MM.1S (cell line): ENCODE results near the gene TFAP2E.

ENCODE experiments used
- DNase-seq: peaks from one replicate; pipeline ENCODE4 v3.0.0-alpha.2; 2015
- H2AFZ ChIP-seq: fragments of 300-600 bp; sonication (generic); 2 replicates; pipeline ENCODE4 v1.6.0; 2016; ENCODE audit warnings: antibody characterized with exemption, low read length
- H3F3A ChIP-seq: fragments of 300-600 bp; sonication (generic); 2 replicates; pipeline ENCODE4 v1.6.1; 2016; ENCODE audit warnings: mild to moderate bottlenecking, antibody characterized with exemption, low read length, moderate library complexity, mixed read lengths; ENCODE audit not compliant: insufficient read depth
- H3K27ac ChIP-seq: fragments of 300-600 bp; sonication (generic); 2 replicates; pipeline ENCODE4 v1.5.1; 2016; ENCODE audit warnings: mild to moderate bottlenecking, low read length
- H3K27me3 ChIP-seq: fragments of 300-600 bp; sonication (generic); replicated peaks from 2 replicates; pipeline ENCODE4 v1.6.0; 2016; ENCODE audit warnings: low read length; ENCODE audit not compliant: insufficient read depth
- H3K36me3 ChIP-seq: fragments of 300-600 bp; sonication (generic); replicated peaks from 2 replicates; pipeline ENCODE4 v1.6.1; 2016; ENCODE audit warnings: mild to moderate bottlenecking, low read length, mixed read lengths; ENCODE audit not compliant: insufficient read depth
- H3K4me1 ChIP-seq: fragments of 300-600 bp; sonication (generic); 2 replicates; pipeline ENCODE4 v1.6.1; 2016; ENCODE audit warnings: low read length, mixed read lengths
- H3K4me2 ChIP-seq: fragments of 300-600 bp; sonication (generic); 2 replicates; pipeline ENCODE4 v1.6.0; 2016; ENCODE audit warnings: low read depth, low read length
- H3K4me3 ChIP-seq: fragments of 300-600 bp; sonication (generic); 2 replicates; pipeline ENCODE4 v1.5.1; 2016; ENCODE audit warnings: low read length, mixed read lengths
- H3K79me2 ChIP-seq: fragments of 300-600 bp; sonication (generic); 2 replicates; pipeline ENCODE4 v1.6.1; 2016; ENCODE audit warnings: mixed run types, low read length, mixed read lengths
- H3K9ac ChIP-seq: fragments of 300-600 bp; sonication (generic); 2 replicates; pipeline ENCODE4 v1.6.1; 2016; ENCODE audit warnings: low read length, mixed read lengths
- H3K9me2 ChIP-seq: fragments of 300-600 bp; sonication (generic); replicated peaks from 2 replicates; pipeline ENCODE4 v1.6.1; 2016; ENCODE audit warnings: mild to moderate bottlenecking, low read length, mixed read lengths; ENCODE audit not compliant: insufficient read depth
- H3K9me3 ChIP-seq: fragments of 300-600 bp; sonication (generic); replicated peaks from 2 replicates; pipeline ENCODE4 v1.6.1; 2016; ENCODE audit warnings: mild to moderate bottlenecking, low read length, mixed read lengths; ENCODE audit not compliant: insufficient read depth
- H4K20me1 ChIP-seq: fragments of 300-600 bp; sonication (generic); 2 replicates; pipeline ENCODE4 v1.6.1; 2016; ENCODE audit warnings: mild to moderate bottlenecking, low read length, moderate library complexity, mixed read lengths; ENCODE audit not compliant: insufficient read depth
- EZH2 ChIP-seq: fragments of 300-600 bp; sonication (generic); optimal IDR thresholded peaks from 2 replicates; pipeline ENCODE3; 2017; ENCODE audit warnings: low read depth, mild to moderate bottlenecking, antibody characterized with exemption, low read length, mixed read lengths
- EZH2phosphoT487 ChIP-seq: fragments of 300-600 bp; sonication (generic); IDR thresholded peaks from 2 replicates; pipeline ENCODE4 v1.6.1; 2018; ENCODE audit warnings: antibody characterized with exemption, low read length
- TF ChIP-seq, protein P1 (sequence below): fragments of 300-600 bp; sonication (generic); IDR thresholded peaks from 2 replicates; pipeline ENCODE4 v1.5.1; 2016; ENCODE audit warnings: antibody characterized with exemption, low read length, mixed read lengths

Gene TFAP2E

DNA sequence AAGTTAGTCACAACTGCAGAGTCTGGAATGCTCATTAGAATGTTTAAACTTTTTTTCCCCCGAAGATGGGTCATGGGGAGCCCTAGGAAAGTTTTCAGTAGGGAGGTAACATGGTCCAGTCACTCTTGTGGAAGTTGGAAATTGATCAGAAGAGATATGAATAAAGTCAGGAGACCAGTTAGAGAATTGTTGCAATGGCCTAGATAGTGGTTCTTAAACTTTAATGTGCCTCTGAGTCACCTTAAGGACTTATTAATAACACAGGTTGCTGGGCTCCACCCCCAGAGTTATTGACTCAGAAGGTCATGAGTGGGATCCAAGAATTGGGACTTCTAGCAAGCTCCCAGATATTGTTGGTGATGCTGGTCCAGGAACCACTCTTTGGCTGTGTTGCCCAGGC is 3.2 kb upstream of the TFAP2E start:
- H3K9me3 ChIP-seq, result no peaks in the 10 kb centered on the region
- no peak for TF ChIP-seq EZH2
- no peak for TF ChIP-seq EZH2phosphoT487
- TF ChIP-seq, protein P1, sequence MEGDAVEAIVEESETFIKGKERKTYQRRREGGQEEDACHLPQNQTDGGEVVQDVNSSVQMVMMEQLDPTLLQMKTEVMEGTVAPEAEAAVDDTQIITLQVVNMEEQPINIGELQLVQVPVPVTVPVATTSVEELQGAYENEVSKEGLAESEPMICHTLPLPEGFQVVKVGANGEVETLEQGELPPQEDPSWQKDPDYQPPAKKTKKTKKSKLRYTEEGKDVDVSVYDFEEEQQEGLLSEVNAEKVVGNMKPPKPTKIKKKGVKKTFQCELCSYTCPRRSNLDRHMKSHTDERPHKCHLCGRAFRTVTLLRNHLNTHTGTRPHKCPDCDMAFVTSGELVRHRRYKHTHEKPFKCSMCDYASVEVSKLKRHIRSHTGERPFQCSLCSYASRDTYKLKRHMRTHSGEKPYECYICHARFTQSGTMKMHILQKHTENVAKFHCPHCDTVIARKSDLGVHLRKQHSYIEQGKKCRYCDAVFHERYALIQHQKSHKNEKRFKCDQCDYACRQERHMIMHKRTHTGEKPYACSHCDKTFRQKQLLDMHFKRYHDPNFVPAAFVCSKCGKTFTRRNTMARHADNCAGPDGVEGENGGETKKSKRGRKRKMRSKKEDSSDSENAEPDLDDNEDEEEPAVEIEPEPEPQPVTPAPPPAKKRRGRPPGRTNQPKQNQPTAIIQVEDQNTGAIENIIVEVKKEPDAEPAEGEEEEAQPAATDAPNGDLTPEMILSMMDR, result no peak
- H3K4me2 ChIP-seq, result no peak overlapping the region
- no peak for DNase-seq
- H3K27ac ChIP-seq, result no peak overlapping the region
- H3K27me3 ChIP-seq, result no peaks in the 10 kb centered on the region
- no peak overlapping the region for H3K9ac ChIP-seq
- H4K20me1 ChIP-seq, result no peaks in the 10 kb centered on the region
- H3K79me2 ChIP-seq, result no peaks in the 10 kb centered on the region
- no peaks in the 10 kb centered on the region for H3K9me2 ChIP-seq
- no peaks in the 10 kb centered on the region for H3F3A ChIP-seq
- H3K4me3 ChIP-seq, result no peak overlapping the region
- no peaks in the 10 kb centered on the region for H3K36me3 ChIP-seq
- H3K4me1 ChIP-seq, result no peaks in the 10 kb centered on the region
- no peak overlapping the region for H2AFZ ChIP-seq

DNA sequence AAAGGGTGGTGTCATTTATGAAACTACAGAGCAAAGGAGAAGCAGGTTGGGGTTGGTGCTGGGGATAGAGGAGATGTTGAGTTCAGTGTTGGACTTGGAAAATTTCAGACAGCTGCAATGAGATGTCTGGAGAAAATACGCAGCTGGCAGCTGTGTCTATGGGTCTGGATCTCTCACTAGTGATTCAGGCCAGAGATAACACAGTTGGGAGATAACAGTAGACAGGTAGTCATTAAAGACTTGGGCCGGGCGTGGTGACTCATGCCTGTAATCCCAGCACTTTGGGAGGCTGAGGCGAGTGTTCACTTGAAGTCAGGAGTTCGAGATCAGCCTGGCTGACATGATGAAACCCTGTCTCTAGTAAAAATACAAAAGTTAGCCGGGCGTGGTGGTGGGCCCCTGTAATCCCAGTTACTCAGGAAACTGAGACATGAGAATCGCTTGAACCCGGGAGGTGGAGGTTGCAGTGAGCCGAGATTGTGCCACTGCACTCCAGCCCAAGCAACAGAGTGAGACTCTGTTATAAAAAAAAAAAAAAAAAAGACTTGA is 2.5 kb upstream of the TFAP2E start:
- no peaks in the 10 kb centered on the region for H3K9me2 ChIP-seq
- no peaks in the 10 kb centered on the region for H3K9me3 ChIP-seq
- no peaks in the 10 kb centered on the region for H3K79me2 ChIP-seq
- no peak overlapping the region for H3K27ac ChIP-seq
- H3K36me3 ChIP-seq, result no peaks in the 10 kb centered on the region
- no peak overlapping the region for H3K4me3 ChIP-seq
- TF ChIP-seq, protein P1, result no peak
- no peak for TF ChIP-seq EZH2phosphoT487
- TF ChIP-seq EZH2, result no peak
- H3K9ac ChIP-seq, result no peak overlapping the region
- no peak overlapping the region for H3K4me2 ChIP-seq
- no peaks in the 10 kb centered on the region for H3K4me1 ChIP-seq
- no peak overlapping the region for H2AFZ ChIP-seq
- H3K27me3 ChIP-seq, result no peaks in the 10 kb centered on the region
- no peaks in the 10 kb centered on the region for H3F3A ChIP-seq
- no peak for DNase-seq
- no peaks in the 10 kb centered on the region for H4K20me1 ChIP-seq

DNA sequence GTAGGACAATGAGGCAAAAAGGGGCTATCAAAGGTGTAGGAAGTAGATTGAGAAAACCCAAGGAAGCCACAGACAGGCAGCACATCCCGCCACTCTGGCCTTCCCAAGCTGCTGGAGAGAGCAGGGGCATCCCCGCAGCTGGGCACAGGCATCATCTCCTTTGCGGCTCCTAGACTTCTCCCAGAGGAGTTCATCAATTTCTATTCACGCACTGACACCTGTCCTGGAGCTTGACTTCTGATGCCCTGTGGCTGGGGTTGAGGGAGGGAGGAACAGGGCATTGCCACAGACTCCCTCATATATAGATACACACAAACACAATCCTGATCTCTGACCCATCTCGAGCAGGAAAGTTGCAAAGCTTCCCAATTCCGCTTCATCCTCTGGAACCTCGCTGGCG is 1.9 kb upstream of the TFAP2E start:
- Histone ChIP-seq H2AFZ (no peak overlapping the region), H4K20me1 (no peaks in the 10 kb centered on the region), H3K4me1 (no peaks in the 10 kb centered on the region), H3K4me2 (no peak overlapping the region), H3K4me3 (no peak overlapping the region), H3K27me3 (no peaks in the 10 kb centered on the region), H3K79me2 (no peaks in the 10 kb centered on the region), H3F3A (no peaks in the 10 kb centered on the region), H3K36me3 (no peaks in the 10 kb centered on the region), H3K9ac (no peak overlapping the region), H3K9me3 (no peaks in the 10 kb centered on the region), H3K27ac (no peak overlapping the region), H3K9me2 (no peaks in the 10 kb centered on the region)
- TF ChIP-seq, protein P1, result no peak
- no peak for TF ChIP-seq EZH2
- TF ChIP-seq EZH2phosphoT487, result no peak
- no peak for DNase-seq
